H9 (cell line): Measurements from ENCODE around the gene ROR1. TPM values are rescaled to one million over a fixed set of nuclear protein-coding genes. Genes with fewer than 3 reads are reported as not detected.

Source experiments
- DNase-seq: peaks from one replicate; pipeline ENCODE4 v3.0.0-alpha.2; 2017
- H2AFZ ChIP-seq: one replicate; pipeline ENCODE4 v1.6.1; 2013; ENCODE audit warnings: mild to moderate bottlenecking, low read length, control low read depth, moderate library complexity
- H2AK5ac ChIP-seq: 2 replicates; pipeline ENCODE4 v1.6.1; 2013; ENCODE audit warnings: low read length, control low read depth, mixed read lengths; ENCODE audit not compliant: insufficient read length
- H2BK120ac ChIP-seq: one replicate; pipeline ENCODE4 v1.6.1; 2013; ENCODE audit warnings: low read depth, mild to moderate bottlenecking, low read length, control low read depth, inconsistent platforms; ENCODE audit not compliant: poor library complexity, severe bottlenecking
- H2BK12ac ChIP-seq: 2 replicates; pipeline ENCODE4 v1.6.1; 2013; ENCODE audit warnings: low read length, control low read depth, mixed read lengths, low read depth; ENCODE audit not compliant: insufficient read length
- H2BK15ac ChIP-seq: 2 replicates; pipeline ENCODE4 v1.6.1; 2013; ENCODE audit warnings: low read depth, low read length, control low read depth
- H2BK20ac ChIP-seq: one replicate; pipeline ENCODE4 v1.6.1; 2013; ENCODE audit warnings: low read depth, mild to moderate bottlenecking, low read length, control low read depth, inconsistent platforms; ENCODE audit not compliant: poor library complexity, severe bottlenecking
- H2BK5ac ChIP-seq: 2 replicates; pipeline ENCODE4 v1.6.1; 2013; ENCODE audit warnings: low read length, control low read depth, mixed read lengths; ENCODE audit not compliant: insufficient read length
- H3K14ac ChIP-seq: 2 replicates; pipeline ENCODE4 v1.6.1; 2013; ENCODE audit warnings: low read length, control low read depth; ENCODE audit not compliant: insufficient read depth
- H3K18ac ChIP-seq: 2 replicates; pipeline ENCODE4 v1.6.1; 2013; ENCODE audit warnings: low read depth, mild to moderate bottlenecking, mixed read lengths, low read length, control low read depth; ENCODE audit not compliant: insufficient read length
- H3K23ac ChIP-seq: 2 replicates; pipeline ENCODE4 v1.6.1; 2013; ENCODE audit warnings: low read length, control low read depth, mixed read lengths, low read depth; ENCODE audit not compliant: insufficient read length
- H3K23me2 ChIP-seq: 2 replicates; pipeline ENCODE4 v1.6.1; 2013; ENCODE audit warnings: low read depth, mild to moderate bottlenecking, mixed read lengths, low read length, control low read depth; ENCODE audit not compliant: insufficient read length, poor library complexity, severe bottlenecking
- H3K27ac ChIP-seq: 2 replicates; pipeline ENCODE4 v1.5.1; 2013; ENCODE audit warnings: low read length, control low read depth, mixed read lengths, low read depth; ENCODE audit not compliant: insufficient read length
- H3K27me3 ChIP-seq: 2 replicates; pipeline ENCODE4 v1.6.1; 2013; ENCODE audit warnings: low read length, control low read depth, inconsistent platforms; ENCODE audit not compliant: insufficient read depth
- H3K4ac ChIP-seq: 2 replicates; pipeline ENCODE4 v1.6.1; 2013; ENCODE audit warnings: low read depth, mild to moderate bottlenecking, control low read depth, inconsistent platforms, low read length, moderate library complexity
- H3K4me1 ChIP-seq: 2 replicates; pipeline ENCODE4 v1.6.1; 2013; ENCODE audit warnings: low read length, control low read depth, inconsistent platforms; ENCODE audit not compliant: insufficient read depth
- H3K4me2 ChIP-seq: 2 replicates; pipeline ENCODE4 v1.6.1; 2013; ENCODE audit warnings: low read length, control low read depth, mixed read lengths; ENCODE audit not compliant: insufficient read length, insufficient read depth
- H3K56ac ChIP-seq: 2 replicates; pipeline ENCODE4 v1.6.1; 2013; ENCODE audit warnings: low read depth, mild to moderate bottlenecking, mixed read lengths, low read length, control low read depth; ENCODE audit not compliant: insufficient read length
- H3K79me1 ChIP-seq: 2 replicates; pipeline ENCODE4 v1.6.1; 2013; ENCODE audit warnings: low read depth, mild to moderate bottlenecking, moderate library complexity, low read length, control low read depth, inconsistent platforms; ENCODE audit not compliant: insufficient read depth, poor library complexity, severe bottlenecking
- H3K79me2 ChIP-seq: 2 replicates; pipeline ENCODE4 v1.6.1; 2013; ENCODE audit warnings: low read length, control low read depth, inconsistent platforms; ENCODE audit not compliant: insufficient read depth
- H3K9ac ChIP-seq: 2 replicates; pipeline ENCODE4 v1.6.1; 2013; ENCODE audit warnings: low read length, control low read depth, mixed read lengths; ENCODE audit not compliant: insufficient read length; ENCODE audit errors: extremely low read depth
- H3K9me3 ChIP-seq: one replicate; pipeline ENCODE4 v1.6.1; 2013; ENCODE audit warnings: low read depth, low read length, inconsistent platforms; ENCODE audit not compliant: control insufficient read depth
- H3T11ph ChIP-seq: one replicate; pipeline ENCODE4 v1.6.1; 2013; ENCODE audit warnings: mild to moderate bottlenecking, low read length, control low read depth, inconsistent platforms
- H4K20me1 ChIP-seq: one replicate; pipeline ENCODE4 v1.6.1; 2013; ENCODE audit not compliant: control insufficient read depth, insufficient read length, insufficient read depth
- H4K5ac ChIP-seq: 2 replicates; pipeline ENCODE4 v1.6.1; 2013; ENCODE audit warnings: low read depth, mild to moderate bottlenecking, mixed read lengths, low read length, control low read depth; ENCODE audit not compliant: insufficient read length
- H4K8ac ChIP-seq: replicated peaks from 2 replicates; pipeline ENCODE4 v1.6.1; 2013; ENCODE audit warnings: low read length, control low read depth, mixed read lengths, low read depth; ENCODE audit not compliant: insufficient read length
- H4K91ac ChIP-seq: 2 replicates; pipeline ENCODE4 v1.6.1; 2013; ENCODE audit warnings: low read depth, mild to moderate bottlenecking, moderate library complexity, mixed read lengths, low read length, control low read depth; ENCODE audit not compliant: insufficient read length
- H3K27ac Mint-ChIP-seq, 3 experiments: 2 replicates in 2 of 3; 3 replicates in 1 of 3; pipeline ENCODE4 v1.8.0; 2020 to 2021; ENCODE audit warnings: mixed read lengths in 3 of 3, mild to moderate bottlenecking in 1 of 3, moderate library complexity in 1 of 3
- H3K27me3 Mint-ChIP-seq: 2 replicates; pipeline ENCODE4 v1.8.0; 2021; ENCODE audit warnings: low read depth, mild to moderate bottlenecking, moderate library complexity, mixed read lengths
- H3K36me3 Mint-ChIP-seq, 3 experiments: 2 replicates in 2 of 3; 3 replicates in 1 of 3; pipeline ENCODE4 v1.8.0; 2020 to 2021; ENCODE audit warnings: low read depth in 3 of 3, mixed read lengths in 3 of 3; ENCODE audit not compliant: insufficient read depth in 1 of 3
- H3K4me1 Mint-ChIP-seq, 2 experiments: 2 replicates each; pipeline ENCODE4 v1.8.0; 2020; ENCODE audit warnings: mixed read lengths in 2 of 2
- H3K4me3 Mint-ChIP-seq, 2 experiments: 2 replicates in 1 of 2; 3 replicates in 1 of 2; pipeline ENCODE4 v1.8.0; 2020 to 2021; ENCODE audit warnings: mild to moderate bottlenecking in 2 of 2, mixed read lengths in 2 of 2, moderate library complexity in 1 of 2
- H3K9me3 Mint-ChIP-seq, 2 experiments: 2 replicates in 1 of 2; 3 replicates in 1 of 2; pipeline ENCODE4 v1.8.0; 2020; ENCODE audit warnings: mild to moderate bottlenecking in 2 of 2, mixed read lengths in 2 of 2, moderate library complexity in 1 of 2
- WGBS: extraction: QIAGEN DNeasy Blood & Tissue Kit; methylation state at CpG from one replicate; pipeline ENCODE4 v1.1.7; 2013; ENCODE audit warnings: missing lambda C conversion rate, low lambda C conversion rate, mixed read lengths; ENCODE audit not compliant: insufficient read length; ENCODE audit errors: extremely low coverage; 5-methylcytosine and 5-hydroxymethylcytosine counted together
- total RNA-seq: library from RNA; stranded (reverse); gene quantifications from 2 replicates; pipeline ENCODE4 v1.2.1, GENCODE V29; 2021
- TF ChIP-seq, protein P1 (sequence below): fragments of 200-600 bp; sonication (generic); conservative IDR thresholded peaks from 3 replicates; pipeline ENCODE4 v1.8.0; 2021; ENCODE audit warnings: antibody characterized with exemption, mild to moderate bottlenecking

The ROR1 gene
- total RNA-seq, 1 experiment from 2014 or later = 75.9 TPM

DNA sequence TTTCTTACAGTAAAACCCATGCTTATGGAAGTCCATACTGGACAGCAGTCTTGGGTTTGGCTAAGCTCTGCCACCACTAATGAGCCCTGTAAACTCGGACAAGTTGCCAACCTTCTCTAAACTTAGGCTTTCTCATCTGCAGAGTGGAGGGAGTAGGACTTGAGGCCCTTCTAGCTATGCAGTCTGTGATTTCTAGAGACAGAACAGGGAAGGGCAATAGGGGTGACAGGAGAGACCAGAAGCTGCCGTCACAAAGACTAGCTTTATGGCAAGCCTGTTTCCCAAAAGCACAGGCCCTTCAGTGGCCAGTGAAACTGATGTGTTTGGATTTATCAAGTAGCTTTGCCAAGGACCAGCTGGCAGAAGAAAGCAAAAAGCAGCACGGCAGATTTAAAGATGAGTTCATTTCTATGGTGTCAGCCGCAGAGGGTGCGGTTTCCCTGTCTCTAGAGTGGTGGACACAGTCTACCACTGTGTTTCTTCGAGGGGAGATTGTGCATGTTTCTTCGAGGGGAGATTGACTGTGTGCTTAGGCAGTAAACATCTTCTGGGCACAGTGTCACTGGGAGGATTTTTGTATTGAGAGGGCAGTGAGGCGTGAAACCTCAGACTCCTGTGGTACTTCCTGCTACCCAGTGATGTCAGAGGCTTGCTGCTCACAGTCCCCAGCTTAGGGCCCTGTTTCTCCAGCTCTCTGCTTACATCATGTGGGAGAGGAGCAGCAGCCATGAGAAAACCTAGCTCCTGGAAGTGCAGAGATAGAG is 119.0 kb downstream of the ROR1 start:
- H2BK5ac ChIP-seq = no peak overlapping the region
- no peak overlapping the region for H3K4me3 Mint-ChIP-seq
- H3K36me3 Mint-ChIP-seq = peaks cover 0 to 6% (median 6%) of the 10 kb centered on the region in 3 experiments; a peak in 4 of 7 replicates
- TF ChIP-seq, protein P1, sequence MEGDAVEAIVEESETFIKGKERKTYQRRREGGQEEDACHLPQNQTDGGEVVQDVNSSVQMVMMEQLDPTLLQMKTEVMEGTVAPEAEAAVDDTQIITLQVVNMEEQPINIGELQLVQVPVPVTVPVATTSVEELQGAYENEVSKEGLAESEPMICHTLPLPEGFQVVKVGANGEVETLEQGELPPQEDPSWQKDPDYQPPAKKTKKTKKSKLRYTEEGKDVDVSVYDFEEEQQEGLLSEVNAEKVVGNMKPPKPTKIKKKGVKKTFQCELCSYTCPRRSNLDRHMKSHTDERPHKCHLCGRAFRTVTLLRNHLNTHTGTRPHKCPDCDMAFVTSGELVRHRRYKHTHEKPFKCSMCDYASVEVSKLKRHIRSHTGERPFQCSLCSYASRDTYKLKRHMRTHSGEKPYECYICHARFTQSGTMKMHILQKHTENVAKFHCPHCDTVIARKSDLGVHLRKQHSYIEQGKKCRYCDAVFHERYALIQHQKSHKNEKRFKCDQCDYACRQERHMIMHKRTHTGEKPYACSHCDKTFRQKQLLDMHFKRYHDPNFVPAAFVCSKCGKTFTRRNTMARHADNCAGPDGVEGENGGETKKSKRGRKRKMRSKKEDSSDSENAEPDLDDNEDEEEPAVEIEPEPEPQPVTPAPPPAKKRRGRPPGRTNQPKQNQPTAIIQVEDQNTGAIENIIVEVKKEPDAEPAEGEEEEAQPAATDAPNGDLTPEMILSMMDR = no peak
- H3K4me2 ChIP-seq = no peak overlapping the region
- H3K9me3 Mint-ChIP-seq = no peaks in the 10 kb centered on the region
- H3T11ph ChIP-seq = no peak overlapping the region
- H2BK15ac ChIP-seq = no peak overlapping the region
- H3K27ac Mint-ChIP-seq = peak overlapping the region; percentile 5 to 68 (median 51); a peak in 5 of 7 replicates
- H3K27me3 Mint-ChIP-seq = no peaks in the 10 kb centered on the region
- H3K23ac ChIP-seq = no peak overlapping the region
- DNase-seq = no peak
- no peaks in the 10 kb centered on the region for H3K23me2 ChIP-seq
- H2AK5ac ChIP-seq = no peak overlapping the region
- no peak overlapping the region for H2BK12ac ChIP-seq
- H3K56ac ChIP-seq = no peak overlapping the region
- peaks cover 7% of the 10 kb centered on the region for H3K79me1 ChIP-seq
- no peak overlapping the region for H3K9ac ChIP-seq
- no CpG with 5 or more reads among the region's 8 CpGs for WGBS
- H4K8ac ChIP-seq = no peak overlapping the region
- no peaks in the 10 kb centered on the region for H4K20me1 ChIP-seq
- no peak overlapping the region for H2BK20ac ChIP-seq
- no peak overlapping the region for H3K27ac ChIP-seq
- no peaks in the 10 kb centered on the region for H3K27me3 ChIP-seq
- H3K14ac ChIP-seq = no peak overlapping the region
- no peaks in the 10 kb centered on the region for H3K9me3 ChIP-seq
- H3K79me2 ChIP-seq = peaks cover 29% of the 10 kb centered on the region
- no peak overlapping the region for H2AFZ ChIP-seq
- H4K5ac ChIP-seq = no peak overlapping the region
- H4K91ac ChIP-seq = no peak overlapping the region
- H3K4ac ChIP-seq = no peak overlapping the region
- H3K4me1 Mint-ChIP-seq = peaks cover 38% of the 10 kb centered on the region in 2 experiments
- H2BK120ac ChIP-seq = no peak overlapping the region
- H3K4me1 ChIP-seq = peaks cover 3% of the 10 kb centered on the region; the same call in 1 of the 2 replicates
- H3K18ac ChIP-seq = no peak overlapping the region
